Endothelial cell of umbilical vein (primary cell): ENCODE data around the gene C17orf78.

Source experiments
- CTCF ChIP-seq, 2 donors: IDR thresholded peaks; 1 replicate in 1 of 2; 2 replicates in 1 of 2; pipeline ENCODE4 v1.5.1; 2011; ENCODE audit warnings: low read length in 2 of 2, mild to moderate bottlenecking in 2 of 2, moderate library complexity in 2 of 2, control low read depth in 1 of 2, inconsistent platforms in 1 of 2, low read depth in 1 of 2; ENCODE audit not compliant: insufficient read depth in 1 of 2; ENCODE audit errors: extremely low read depth in 1 of 2
- MAX ChIP-seq: IDR thresholded peaks from 2 replicates; pipeline ENCODE4 v1.6.1; 2011; ENCODE audit not compliant: insufficient read depth, insufficient read length
- POLR2A ChIP-seq: IDR thresholded peaks from 2 replicates; pipeline ENCODE4 v1.6.1; 2012; ENCODE audit warnings: low read depth, mild to moderate bottlenecking, control low read depth, low read length
- POLR2AphosphoS5 ChIP-seq: IDR thresholded peaks from 2 replicates; pipeline ENCODE4 v1.6.1; 2012; ENCODE audit warnings: low read depth, mild to moderate bottlenecking, control low read depth, low read length, moderate library complexity; ENCODE audit not compliant: insufficient read depth

- no peak for TF ChIP-seq CTCF (IDR thresholded peaks at IDR 0.05; ENCODE audit: extremely low read depth in 1 of 2, insufficient read depth in 1 of 2, low read depth in 1 of 2, low read length in 2 of 2)
- no peak for TF ChIP-seq POLR2A
- no peak for TF ChIP-seq MAX
- no peak for TF ChIP-seq POLR2AphosphoS5
Observed at GRCh38 chr17:37340804-37341203, 35.0 kb upstream of the C17orf78 start.
